NB4 (cell line): ENCODE results near the gene ABI1.
A peak's percentile ranks its signal among the peaks of the same experiment; 100 is the strongest.

ENCODE experiments used
- DNase-seq: peaks from one replicate; pipeline ENCODE4 v3.0.0; 2010; ENCODE audit warnings: low read depth
- H3K4me3 ChIP-seq: one replicate; pipeline ENCODE4 v1.5.1; 2011; ENCODE audit warnings: mild to moderate bottlenecking, low read depth, low read length, moderate library complexity
- CTCF ChIP-seq: IDR thresholded peaks from one replicate; pipeline ENCODE4 v1.5.1; 2012; ENCODE audit warnings: low read depth, low read length
- MAX ChIP-seq: IDR thresholded peaks from 2 replicates; pipeline ENCODE4 v1.6.1; 2011; ENCODE audit warnings: low read depth, low read length
- MYC ChIP-seq: IDR thresholded peaks from 2 replicates; pipeline ENCODE4 v1.6.1; 2011; ENCODE audit warnings: low read depth, low read length
- POLR2A ChIP-seq: IDR thresholded peaks from 2 replicates; pipeline ENCODE4 v1.6.1; 2011; ENCODE audit warnings: mild to moderate bottlenecking; ENCODE audit not compliant: insufficient read length; ENCODE audit errors: extremely low read depth

The ABI1 gene

GRCh38 chr10:26815500-26815899 lies 45.3 kb downstream of the ABI1 start:
- H3K4me3 ChIP-seq: no peak overlapping the region
- DNase-seq: no peak
- TF ChIP-seq MYC (no peak), MAX (no peak), POLR2A (no peak), CTCF (no peak)

GRCh38 chr10:26810435-26811026 lies 50.2 kb downstream of the ABI1 start:
- TF ChIP-seq MYC (no peak), POLR2A (no peak), MAX (no peak), CTCF (no peak)
- peak; percentile 10 for DNase-seq
- no peak overlapping the region for H3K4me3 ChIP-seq

GRCh38 chr10:26809973-26810372 lies 50.8 kb downstream of the ABI1 start:
- no peak for TF ChIP-seq MYC
- no peak for TF ChIP-seq CTCF
- no peak for TF ChIP-seq MAX
- TF ChIP-seq POLR2A: no peak
- H3K4me3 ChIP-seq: no peak overlapping the region
- DNase-seq: no peak

GRCh38 chr10:26807532-26807931 lies 53.2 kb downstream of the ABI1 start:
- TF ChIP-seq CTCF (no peak), POLR2A (no peak), MAX (no peak), MYC (no peak)
- no peak overlapping the region for H3K4me3 ChIP-seq
- no peak for DNase-seq

GRCh38 chr10:26806557-26806956 lies 54.2 kb downstream of the ABI1 start:
- H3K4me3 ChIP-seq: no peak overlapping the region
- no peak for TF ChIP-seq CTCF
- no peak for TF ChIP-seq MAX
- TF ChIP-seq POLR2A: no peak
- TF ChIP-seq MYC: no peak
- no peak for DNase-seq
